Ovary (tissue), 10 donors: Measurements from ENCODE around the gene ADAM11. TPM values are rescaled to one million over a fixed set of nuclear protein-coding genes. Genes with fewer than 3 reads are reported as not detected.
A peak's percentile ranks its signal among the peaks of the same experiment; 100 is the strongest.
"Not testable (repeated sequence)": the region's sequence is repeated elsewhere in the genome, so short reads cannot be mapped to it uniquely, and the experiment has no call there.

Experiments
- DNase-seq, 5 donors: peaks; one replicate each; pipeline ENCODE4 v3.0.0-alpha.2; 2019 to 2020
- H3K27ac ChIP-seq, 2 donors: fragments of 200-600 bp; one replicate each; pipeline versions ENCODE4 v1.5.1 to v1.8.0; 2019 to 2022
- H3K27me3 ChIP-seq: fragments of 200-600 bp; one replicate; pipeline ENCODE4 v1.8.0; 2022
- H3K36me3 ChIP-seq: fragments of 200-600 bp; sonication (generic); one replicate; pipeline ENCODE4 v1.5.1; 2019
- H3K4me1 ChIP-seq: one replicate; pipeline ENCODE4 v1.8.1; 2013; ENCODE audit warnings: mild to moderate bottlenecking, moderate library complexity; ENCODE audit not compliant: insufficient read depth
- H3K4me3 ChIP-seq: fragments of 200-600 bp; sonication (generic); one replicate; pipeline ENCODE4 v1.5.1; 2017
- H3K9me3 ChIP-seq, 2 donors: fragments of 200-600 bp in 1 of 2; sonication (generic) in 1 of 2; one replicate each; pipeline versions ENCODE4 v1.5.1 to v1.8.1; 2013 to 2019; ENCODE audit warnings: mild to moderate bottlenecking in 1 of 2, moderate library complexity in 1 of 2
- EP300 ChIP-seq: sonication (generic); formaldehyde crosslinking; IDR thresholded peaks from one replicate; pipeline ENCODE4 v1.6.1; 2017; ENCODE audit warnings: antibody characterized with exemption
- POLR2A ChIP-seq: fragments of 450-650 bp; IDR thresholded peaks from one replicate; pipeline ENCODE4 v1.6.1; 2017; ENCODE audit warnings: antibody characterized with exemption, mild to moderate bottlenecking, moderate library complexity
- WGBS, 3 donors: extraction: QIAGEN DNeasy Blood & Tissue Kit in 1 of 3; methylation state at CpG; one replicate each; pipeline versions ENCODE4 v1.1.5 to v1.1.7; 2013 to 2017; 5-methylcytosine and 5-hydroxymethylcytosine counted together
- intact Hi-C, 4 donors: fragments of 100-400 bp; cut with DNase I; formaldehyde crosslinking; loops; one replicate each; pipeline versions ENCODE4 v1.11.0 to v1.15.1; 2022 to 2023
- long read RNA-seq, 3 donors: library from polyadenylated mRNA in 2 of 3; unstranded in 2 of 3; transcript quantifications; one replicate each; pipeline ENCODE4 v2.0.0 and lab custom pipeline, GENCODE V29; 2021 to 2026
- polyA plus RNA-seq, 2 donors: library from polyadenylated mRNA; stranded (reverse); fragments of 200-250 nt in 1 of 2; fragments of 350-450 nt in 1 of 2; fragmentation: Illumina TruSeq in 1 of 2; extraction: RNeasy Lipid Tissue Mini Kit (QIAGEN cat#74804) in 1 of 2; gene quantifications; one replicate each; pipeline ENCODE4 v1.2.3, GENCODE V29; 2013 to 2014
- total RNA-seq, 7 donors: library from RNA; depleted of rRNA in 2 of 7; stranded (reverse); fragments of >200 nt in 2 of 7; fragmentation: NEBNext Ultra II Directional in 3 of 7; extraction: Animal tissue kit (Norgen Biotek cat#: 25700) in 3 of 7; gene quantifications; one replicate each; pipeline versions ENCODE4 v1.1.0 to v1.2.4, GENCODE V29; 2016 to 2023
- TF ChIP-seq, protein P1 (sequence below), 3 donors: fragments of 450-650 bp in 2 of 3; fragments of 200-600 bp in 1 of 3; IDR thresholded peaks; one replicate each; pipeline versions ENCODE4 v1.5.1 to v1.8.0; 2016 to 2022; ENCODE audit warnings: antibody characterized with exemption in 3 of 3, mild to moderate bottlenecking in 1 of 3
- donor health status: DM: no; HTN: no; CAD: no; lungs with moderate emphysema.
- donor health status: DM: no; HTN: no; CAD: no.
- donor health status: Bipolar disorder and iron deficiency.
- donor health status: DM: yes; HTN: yes; CAD: no.
- donor health status: DM: no; HTN: no; CAD: no.
- donor health status: DM: yes; HTN: yes; CAD: no.

The ADAM11 gene, protein sequence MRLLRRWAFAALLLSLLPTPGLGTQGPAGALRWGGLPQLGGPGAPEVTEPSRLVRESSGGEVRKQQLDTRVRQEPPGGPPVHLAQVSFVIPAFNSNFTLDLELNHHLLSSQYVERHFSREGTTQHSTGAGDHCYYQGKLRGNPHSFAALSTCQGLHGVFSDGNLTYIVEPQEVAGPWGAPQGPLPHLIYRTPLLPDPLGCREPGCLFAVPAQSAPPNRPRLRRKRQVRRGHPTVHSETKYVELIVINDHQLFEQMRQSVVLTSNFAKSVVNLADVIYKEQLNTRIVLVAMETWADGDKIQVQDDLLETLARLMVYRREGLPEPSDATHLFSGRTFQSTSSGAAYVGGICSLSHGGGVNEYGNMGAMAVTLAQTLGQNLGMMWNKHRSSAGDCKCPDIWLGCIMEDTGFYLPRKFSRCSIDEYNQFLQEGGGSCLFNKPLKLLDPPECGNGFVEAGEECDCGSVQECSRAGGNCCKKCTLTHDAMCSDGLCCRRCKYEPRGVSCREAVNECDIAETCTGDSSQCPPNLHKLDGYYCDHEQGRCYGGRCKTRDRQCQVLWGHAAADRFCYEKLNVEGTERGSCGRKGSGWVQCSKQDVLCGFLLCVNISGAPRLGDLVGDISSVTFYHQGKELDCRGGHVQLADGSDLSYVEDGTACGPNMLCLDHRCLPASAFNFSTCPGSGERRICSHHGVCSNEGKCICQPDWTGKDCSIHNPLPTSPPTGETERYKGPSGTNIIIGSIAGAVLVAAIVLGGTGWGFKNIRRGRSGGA
- total RNA-seq = 1 to 10 TPM in 4 of 7 donors, under 1 TPM in 3; 0.12 to 2.3 (median 1.5) TPM
- polyA plus RNA-seq = 1 to 10 TPM in 1 of 2 donors, under 1 TPM in 1; 0.17 to 1.1 TPM
- long read RNA-seq, donor 1, partial matches to known transcripts = 1 of 4 reads
- long read RNA-seq, donor 1, other reads (novel, unspliced or antisense) = 3 of 4 reads
- long read RNA-seq, donor 2 = 0 reads
- long read RNA-seq, donor 3 = 0 reads

DNA sequence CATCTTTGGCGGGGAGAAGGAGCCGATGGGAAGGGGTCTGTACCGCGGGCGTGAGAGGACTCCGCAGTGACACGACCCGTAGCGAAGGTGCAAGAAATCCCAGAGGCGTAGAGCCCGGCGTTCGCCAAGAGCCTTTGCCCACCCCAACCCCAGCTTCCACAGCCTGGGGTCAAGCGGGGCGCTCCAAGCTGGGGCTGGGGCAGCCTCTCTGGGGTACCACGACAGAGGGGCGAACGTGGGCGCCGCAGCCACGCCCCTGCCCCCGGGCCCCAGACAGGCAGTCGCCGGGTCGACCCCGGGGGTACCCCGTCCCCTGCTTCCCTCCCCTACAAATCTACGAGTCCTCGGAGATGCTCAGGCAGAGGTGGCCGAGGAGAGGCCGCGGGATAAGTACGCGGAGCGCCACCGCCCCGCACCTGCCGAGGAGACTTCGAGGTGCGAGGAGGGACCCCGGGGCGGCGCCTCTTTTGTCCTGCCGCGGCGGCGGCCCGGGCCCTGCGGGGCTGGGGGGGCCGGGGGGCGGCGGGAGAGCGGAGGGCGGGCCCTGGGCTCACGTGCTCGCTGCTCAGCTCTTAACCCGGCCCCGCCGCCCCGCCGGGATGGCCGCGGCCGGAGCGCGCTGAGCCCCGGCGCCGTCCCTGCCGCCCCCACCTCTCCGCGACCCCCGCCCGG, at the start of gene ADAM11:
ADAM11 (plus strand) TSS at position 575 of the 672 bp plus-strand sequence. CDS start 212 bp downstream, outside the sequence.
- DNase-seq = no peak
- 6 to 21% (median 20%) methylated on average over 27 to 74 of the region's 74 CpGs for WGBS, 3 donors
- Histone ChIP-seq H3K4me1 (peaks cover 4% of the 10 kb centered on the region), H3K27me3 (no peaks in the 10 kb centered on the region), H3K4me3 (peak within 1 kb of the TSS; percentile 37), H3K9me3 (no peaks in the 10 kb centered on the region), H3K36me3 (no peaks in the 10 kb centered on the region), H3K27ac (no peak within 1 kb of the TSS)
- intact Hi-C loops = loop anchor here in 1 of 4 donors (1.0 kb wide), 1 partner anchor 49 kb away; no protein-coding TSS in a partner anchor
- TF ChIP-seq, protein P1, sequence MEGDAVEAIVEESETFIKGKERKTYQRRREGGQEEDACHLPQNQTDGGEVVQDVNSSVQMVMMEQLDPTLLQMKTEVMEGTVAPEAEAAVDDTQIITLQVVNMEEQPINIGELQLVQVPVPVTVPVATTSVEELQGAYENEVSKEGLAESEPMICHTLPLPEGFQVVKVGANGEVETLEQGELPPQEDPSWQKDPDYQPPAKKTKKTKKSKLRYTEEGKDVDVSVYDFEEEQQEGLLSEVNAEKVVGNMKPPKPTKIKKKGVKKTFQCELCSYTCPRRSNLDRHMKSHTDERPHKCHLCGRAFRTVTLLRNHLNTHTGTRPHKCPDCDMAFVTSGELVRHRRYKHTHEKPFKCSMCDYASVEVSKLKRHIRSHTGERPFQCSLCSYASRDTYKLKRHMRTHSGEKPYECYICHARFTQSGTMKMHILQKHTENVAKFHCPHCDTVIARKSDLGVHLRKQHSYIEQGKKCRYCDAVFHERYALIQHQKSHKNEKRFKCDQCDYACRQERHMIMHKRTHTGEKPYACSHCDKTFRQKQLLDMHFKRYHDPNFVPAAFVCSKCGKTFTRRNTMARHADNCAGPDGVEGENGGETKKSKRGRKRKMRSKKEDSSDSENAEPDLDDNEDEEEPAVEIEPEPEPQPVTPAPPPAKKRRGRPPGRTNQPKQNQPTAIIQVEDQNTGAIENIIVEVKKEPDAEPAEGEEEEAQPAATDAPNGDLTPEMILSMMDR (IDR thresholded peaks at IDR 0.05) = no peak
- TF ChIP-seq POLR2A = no peak
- TF ChIP-seq EP300 = no peak

DNA sequence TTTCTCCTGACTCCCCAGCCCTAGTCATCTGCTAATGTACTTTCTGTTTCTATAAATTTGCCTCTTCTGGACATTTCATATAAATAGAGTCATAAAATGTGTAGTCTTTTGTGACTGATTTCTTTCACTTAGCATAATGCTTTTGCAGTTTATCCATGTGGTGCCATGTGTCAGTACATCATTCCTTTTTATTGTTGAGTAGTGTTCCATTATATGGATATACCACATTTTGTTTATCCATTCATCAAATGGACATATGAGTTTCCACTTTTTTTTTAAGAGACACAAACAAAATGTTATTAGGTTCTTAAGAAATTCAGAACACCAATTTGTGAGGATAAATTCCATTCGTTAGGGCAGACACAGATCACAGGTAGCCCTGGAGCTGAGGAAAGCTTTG, 39.3 kb upstream of the ADAM11 start:
- Histone ChIP-seq H3K4me3 (no peak overlapping the region), H3K9me3 (no peaks in the 10 kb centered on the region), H3K36me3 (no peaks in the 10 kb centered on the region), H3K27ac (no peak overlapping the region), H3K4me1 (no peaks in the 10 kb centered on the region), H3K27me3 (no peaks in the 10 kb centered on the region)
- no peak for DNase-seq
- TF ChIP-seq EP300 (no peak), POLR2A (no peak)
- TF ChIP-seq, protein P1 (IDR thresholded peaks at IDR 0.05) = no peak
- WGBS, 3 donors = 97 to 100% (median 100%) methylated on average over 1 of the region's 1 CpG
- intact Hi-C loops = no loop called here

DNA sequence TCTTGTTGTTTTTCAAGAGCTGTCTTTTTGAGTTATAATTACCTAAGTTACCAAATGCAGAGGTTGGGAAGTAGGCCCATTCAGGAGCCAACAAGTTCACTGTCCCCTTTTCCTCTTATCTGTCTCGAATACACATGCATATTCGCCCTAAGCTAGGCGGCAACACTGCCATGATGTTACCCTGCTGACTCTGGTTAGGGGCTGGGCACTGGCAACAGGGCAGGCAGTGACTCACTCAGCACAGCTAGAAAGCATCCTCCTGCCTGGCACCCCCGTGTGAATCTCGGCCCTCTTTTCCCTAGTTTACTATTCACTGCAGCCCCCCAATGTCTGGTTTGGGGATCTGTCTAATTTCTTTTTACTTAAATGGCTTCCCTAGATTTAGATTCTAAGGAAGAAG, 36.5 kb upstream of the ADAM11 start:
- intact Hi-C loops = no loop called here
- TF ChIP-seq POLR2A (no peak), EP300 (no peak)
- TF ChIP-seq, protein P1 (IDR thresholded peaks at IDR 0.05) = no peak
- Histone ChIP-seq H3K4me1 (no peaks in the 10 kb centered on the region), H3K27me3 (no peaks in the 10 kb centered on the region), H3K4me3 (no peak overlapping the region), H3K9me3 (no peaks in the 10 kb centered on the region), H3K27ac (no peak overlapping the region), H3K36me3 (no peaks in the 10 kb centered on the region)
- DNase-seq = no peak
- WGBS, 3 donors = 81 to 92% (median 90%) methylated on average over 5 of the region's 5 CpGs

DNA sequence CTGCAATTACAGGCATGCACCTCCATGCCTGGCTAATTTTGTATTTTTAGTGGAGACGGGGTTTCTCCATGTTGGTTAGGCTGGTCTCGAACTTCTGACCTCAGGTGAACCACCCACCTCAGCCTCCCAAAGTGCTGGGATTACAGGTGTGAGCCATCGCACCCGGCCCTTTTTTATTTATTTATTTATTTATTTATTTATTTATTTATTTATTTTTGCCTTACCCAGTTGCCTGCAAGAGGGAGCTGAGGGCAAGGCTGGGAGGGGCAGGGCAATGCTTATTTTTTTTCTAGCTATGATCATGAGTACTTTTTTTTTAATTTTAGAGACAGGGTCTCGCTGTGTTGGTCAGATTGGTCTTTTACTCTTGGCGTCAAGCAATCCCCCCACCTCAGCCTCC, 32.7 kb upstream of the ADAM11 start:
- H3K4me1 ChIP-seq, DNase-seq, H3K27ac ChIP-seq, H3K27me3 ChIP-seq, H3K4me3 ChIP-seq, H3K36me3 ChIP-seq, intact Hi-C loops, H3K9me3 ChIP-seq: not testable (repeated sequence)
- 94 to 97% (median 95%) methylated on average over 6 of the region's 6 CpGs for WGBS, 3 donors
